Midbrain (tissue), 1 donor: ENCODE data around the gene HOXD10.

Experiments used
- DNase-seq: peaks from one replicate; lab custom pipeline; 2025; lab: John Stamatoyannopoulos, UW

The HOXD10 gene

GRCh38 chr2:176164611-176165369, 48.2 kb downstream of the HOXD10 start:
- no peak for DNase-seq

GRCh38 chr2:176165370-176166050, 48.9 kb downstream of the HOXD10 start:
- no peak for DNase-seq

GRCh38 chr2:176166272-176166671, 49.7 kb downstream of the HOXD10 start:
- DNase-seq, result no peak

- no peak for DNase-seq
These were observed 50.8 kb downstream of the HOXD10 start for GRCh38 chr2:176167398-176167797.

- no peak for DNase-seq
These were observed 52.6 kb downstream of the HOXD10 start for GRCh38 chr2:176169181-176169580.
